Neural crest cell (in vitro differentiated cells): ENCODE measurements around the gene RABGAP1. TPM values are rescaled to one million over a fixed set of nuclear protein-coding genes. Genes with fewer than 3 reads are reported as not detected.

Source experiments
- DNase-seq: peaks from one replicate; pipeline ENCODE4 v3.0.0; 2021; ENCODE audit warnings: low read depth, mixed read lengths, low spot score
- H3K27ac Mint-ChIP-seq: one replicate; pipeline ENCODE4 v1.8.0; 2021; ENCODE audit warnings: mild to moderate bottlenecking, mixed read lengths; ENCODE audit not compliant: unreplicated experiment
- H3K27me3 Mint-ChIP-seq: 2 replicates; pipeline ENCODE4 v1.8.0; 2021; ENCODE audit warnings: low read depth, mild to moderate bottlenecking, mixed read lengths
- H3K36me3 Mint-ChIP-seq: 2 replicates; pipeline ENCODE4 v1.8.0; 2021; ENCODE audit warnings: low read depth, mild to moderate bottlenecking, mixed read lengths
- H3K4me1 Mint-ChIP-seq: 2 replicates; pipeline ENCODE4 v1.8.0; 2021; ENCODE audit warnings: mixed read lengths
- H3K4me3 Mint-ChIP-seq: one replicate; pipeline ENCODE4 v1.8.0; 2021; ENCODE audit warnings: mild to moderate bottlenecking, mixed read lengths
- H3K9me3 Mint-ChIP-seq: 2 replicates; pipeline ENCODE4 v1.8.0; 2021; ENCODE audit warnings: mixed read lengths
- CTCF ChIP-seq: fragments of 200-600 bp; sonication (generic); conservative IDR thresholded peaks from 2 replicates; pipeline ENCODE4 v1.5.0; 2021; ENCODE audit warnings: antibody characterized with exemption, mild to moderate bottlenecking
- total RNA-seq: library from RNA; stranded (reverse); gene quantifications from 2 replicates; pipeline ENCODE4 v1.2.1, GENCODE V29; 2021

Gene RABGAP1
- total RNA-seq, 1 donor from 2014 or later = 59.5 TPM

DNA sequence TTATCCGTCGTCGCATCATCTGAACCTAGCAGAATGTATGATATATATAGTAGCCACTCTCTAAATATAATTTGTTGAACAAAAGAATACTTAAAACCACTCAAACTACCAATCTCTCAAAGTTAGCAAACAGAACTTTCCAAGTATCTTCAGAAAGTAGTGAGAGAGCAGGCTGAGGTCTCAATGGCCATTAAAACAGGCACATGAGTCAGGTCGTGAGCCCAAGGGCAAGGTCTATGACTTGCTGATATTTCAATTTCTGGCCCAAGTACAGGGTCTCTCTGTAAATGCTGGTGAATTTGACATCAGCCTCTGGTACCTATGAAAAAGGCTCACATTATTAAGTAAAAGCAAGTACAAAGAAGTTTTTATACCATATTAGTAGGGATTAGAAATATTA, 187.8 kb downstream of the RABGAP1 start:
- Mint-ChIP-seq H3K9me3 (no peaks in the 10 kb centered on the region), H3K27me3 (no peaks in the 10 kb centered on the region), H3K27ac (no peak overlapping the region), H3K36me3 (peaks cover 2% of the 10 kb centered on the region), H3K4me1 (no peaks in the 10 kb centered on the region), H3K4me3 (no peak overlapping the region)
- DNase-seq = no peak
- no peak for TF ChIP-seq CTCF

DNA sequence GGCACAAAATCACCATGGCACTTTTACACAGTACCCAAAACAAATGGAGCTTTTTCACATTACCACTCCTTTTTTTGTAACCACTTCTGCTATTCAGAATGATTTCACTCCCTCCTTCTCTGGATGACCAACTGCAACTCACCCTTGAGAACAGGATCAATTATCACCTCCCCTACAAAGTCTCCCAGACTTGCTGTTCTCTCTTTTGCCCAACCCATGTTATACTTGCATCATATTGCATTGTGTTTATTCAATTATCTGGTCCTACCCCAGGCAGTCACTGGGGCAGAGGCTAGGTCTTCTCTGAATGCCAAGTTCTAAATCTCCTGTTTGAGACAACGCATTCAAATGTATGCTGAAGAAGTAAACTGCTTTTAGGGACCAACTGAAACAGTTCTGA, 188.6 kb downstream of the RABGAP1 start:
- H3K27ac Mint-ChIP-seq = no peak overlapping the region
- H3K4me1 Mint-ChIP-seq = no peaks in the 10 kb centered on the region
- no peaks in the 10 kb centered on the region for H3K27me3 Mint-ChIP-seq
- TF ChIP-seq CTCF = no peak
- H3K9me3 Mint-ChIP-seq = no peaks in the 10 kb centered on the region
- no peak for DNase-seq
- H3K36me3 Mint-ChIP-seq = no peaks in the 10 kb centered on the region
- H3K4me3 Mint-ChIP-seq = no peak overlapping the region

GRCh38 chr9:123131258-123131657, 190.4 kb downstream of the RABGAP1 start:
- H3K4me1 Mint-ChIP-seq = no peaks in the 10 kb centered on the region
- no peak for TF ChIP-seq CTCF
- DNase-seq = no peak
- H3K9me3 Mint-ChIP-seq = no peaks in the 10 kb centered on the region
- no peak overlapping the region for H3K4me3 Mint-ChIP-seq
- no peaks in the 10 kb centered on the region for H3K36me3 Mint-ChIP-seq
- H3K27me3 Mint-ChIP-seq = no peaks in the 10 kb centered on the region
- no peak overlapping the region for H3K27ac Mint-ChIP-seq

DNA sequence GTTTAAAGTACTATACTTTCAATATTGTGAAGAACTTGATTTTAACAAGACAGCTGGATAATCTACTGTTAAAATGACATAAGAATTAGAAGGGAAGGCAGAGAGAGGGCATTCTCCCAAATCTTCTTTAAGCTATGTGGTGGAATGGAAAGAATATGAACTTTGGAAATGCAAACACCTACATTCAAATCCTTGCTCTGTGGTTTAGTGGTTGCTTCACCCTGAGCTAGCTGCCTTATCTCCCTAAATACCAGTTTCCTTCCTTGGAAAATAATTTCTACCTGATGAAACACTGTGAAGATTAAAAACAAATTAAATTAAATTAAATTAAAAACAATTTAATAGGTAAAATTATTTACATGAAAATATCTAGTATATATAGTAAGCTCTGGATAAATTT, 191.2 kb downstream of the RABGAP1 start:
- Mint-ChIP-seq H3K4me1 (no peaks in the 10 kb centered on the region), H3K9me3 (no peaks in the 10 kb centered on the region), H3K27ac (no peak overlapping the region), H3K36me3 (no peaks in the 10 kb centered on the region), H3K27me3 (no peaks in the 10 kb centered on the region), H3K4me3 (no peak overlapping the region)
- no peak for TF ChIP-seq CTCF
- DNase-seq = no peak

DNA sequence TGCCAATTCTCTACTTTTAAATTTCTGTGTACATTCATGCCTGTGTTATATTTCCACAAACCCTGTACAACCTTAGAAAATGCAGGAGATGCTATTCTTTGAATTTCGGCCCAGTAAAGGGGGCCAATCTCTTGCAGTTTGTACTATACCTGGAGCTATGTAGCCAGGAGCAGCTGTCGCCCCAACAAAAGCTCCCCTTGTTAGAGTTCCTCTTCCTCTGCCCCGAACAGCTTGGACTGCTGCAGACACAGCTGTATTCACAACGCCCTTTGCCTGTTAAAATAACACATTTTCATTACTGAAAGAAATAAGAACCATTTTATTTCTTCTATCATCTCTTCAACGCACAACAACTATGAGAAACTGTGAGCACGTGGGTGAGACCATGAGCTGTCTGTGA, 191.9 kb downstream of the RABGAP1 start:
- Mint-ChIP-seq H3K4me1 (no peaks in the 10 kb centered on the region), H3K36me3 (no peaks in the 10 kb centered on the region), H3K27me3 (no peaks in the 10 kb centered on the region), H3K9me3 (no peaks in the 10 kb centered on the region), H3K27ac (no peak overlapping the region), H3K4me3 (no peak overlapping the region)
- no peak for DNase-seq
- TF ChIP-seq CTCF = no peak

- Mint-ChIP-seq H3K27ac (no peak overlapping the region), H3K9me3 (no peaks in the 10 kb centered on the region), H3K36me3 (no peaks in the 10 kb centered on the region), H3K4me1 (no peaks in the 10 kb centered on the region), H3K4me3 (no peak overlapping the region), H3K27me3 (no peaks in the 10 kb centered on the region)
- TF ChIP-seq CTCF = no peak
- DNase-seq = no peak
These were observed 194.6 kb downstream of the RABGAP1 start for GRCh38 chr9:123135430-123135829.
